Measurements from ENCODE around the gene RANBP17.

The RANBP17 gene

GRCh38 chr5:171131497-171131896, 269.7 kb downstream of the RANBP17 start:
- no peak overlapping the region for H3K4me3 ChIP-seq (replicated peaks; ENCODE audit: low read depth, low read length)
- TF ChIP-seq CTCF (IDR thresholded peaks at IDR 0.05; ENCODE audit: low read depth, low read length, missing control alignments), result no peak
- DNase-seq (ENCODE audit: extremely low read depth, low read depth), result no peak

GRCh38 chr5:171137768-171138525, 276.1 kb downstream of the RANBP17 start:
- DNase-seq (ENCODE audit: extremely low read depth, low read depth), result no peak
- TF ChIP-seq CTCF (IDR thresholded peaks at IDR 0.05; ENCODE audit: low read depth, low read length, missing control alignments), result no peak
- no peak overlapping the region for H3K4me3 ChIP-seq (replicated peaks; ENCODE audit: low read depth, low read length)

- DNase-seq (ENCODE audit: extremely low read depth, low read depth), result no peak
- H3K4me3 ChIP-seq (replicated peaks; ENCODE audit: low read depth, low read length), result no peak overlapping the region
- TF ChIP-seq CTCF (IDR thresholded peaks at IDR 0.05; ENCODE audit: low read depth, low read length, missing control alignments), result no peak
These were observed 277.4 kb downstream of the RANBP17 start for GRCh38 chr5:171139227-171139626.

- H3K4me3 ChIP-seq (replicated peaks; ENCODE audit: low read depth, low read length), result no peak overlapping the region
- DNase-seq (ENCODE audit: extremely low read depth, low read depth), result no peak
- TF ChIP-seq CTCF (IDR thresholded peaks at IDR 0.05; ENCODE audit: low read depth, low read length, missing control alignments), result no peak
These were observed 280.8 kb downstream of the RANBP17 start for GRCh38 chr5:171142617-171143016.

- DNase-seq (ENCODE audit: extremely low read depth, low read depth), result no peak
- TF ChIP-seq CTCF (IDR thresholded peaks at IDR 0.05; ENCODE audit: low read depth, low read length, missing control alignments), result no peak
- H3K4me3 ChIP-seq (replicated peaks; ENCODE audit: low read depth, low read length), result no peak overlapping the region
These were observed 281.4 kb downstream of the RANBP17 start for GRCh38 chr5:171143171-171143570.

- TF ChIP-seq CTCF (IDR thresholded peaks at IDR 0.05; ENCODE audit: low read depth, low read length, missing control alignments), result no peak
- DNase-seq (ENCODE audit: extremely low read depth, low read depth), result no peak
- H3K4me3 ChIP-seq (replicated peaks; ENCODE audit: low read depth, low read length), result no peak overlapping the region
These were observed 282.1 kb downstream of the RANBP17 start for GRCh38 chr5:171143926-171144325.

- no peak for DNase-seq (ENCODE audit: extremely low read depth, low read depth)
- no peak overlapping the region for H3K4me3 ChIP-seq (replicated peaks; ENCODE audit: low read depth, low read length)
- no peak for TF ChIP-seq CTCF (IDR thresholded peaks at IDR 0.05; ENCODE audit: low read depth, low read length, missing control alignments)
These were observed 287.5 kb downstream of the RANBP17 start for GRCh38 chr5:171149333-171149732.

All from HFF-Myc (cell line).